Measurements from ENCODE around the gene CD109.

DNA sequence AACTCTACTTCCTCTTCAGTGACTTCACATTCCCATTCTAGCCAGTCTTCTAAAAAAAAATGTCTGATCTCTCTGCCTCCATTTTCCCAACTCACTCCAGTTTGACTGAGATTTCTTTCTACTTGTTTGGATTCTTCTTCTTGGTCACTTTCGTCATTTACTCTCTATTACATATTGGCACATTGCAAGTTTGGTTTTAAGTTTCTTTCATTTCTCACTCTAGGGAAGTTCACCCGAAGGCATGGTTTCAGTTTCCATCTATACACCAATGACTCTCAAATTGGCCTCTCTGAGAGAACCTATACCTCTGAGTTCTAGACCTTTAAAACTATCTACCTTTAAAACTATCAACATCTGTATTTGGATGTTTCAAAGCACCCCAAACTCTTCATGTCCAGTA lies 51.3 kb downstream of the CD109 start:
- TF ChIP-seq EP300 (IDR thresholded peaks at IDR 0.05; ENCODE audit: borderline replicate concordance in 1 of 2, control insufficient read depth in 1 of 2, low read depth in 2 of 2, low read length in 2 of 2) (no peak), SRF (IDR thresholded peaks at IDR 0.05; ENCODE audit: low read depth in 2 of 2, low read length in 2 of 2) (no peak), POLR2A (IDR thresholded peaks at IDR 0.05; ENCODE audit: low read depth, low read length) (no peak), RAD21 (IDR thresholded peaks at IDR 0.05; ENCODE audit: insufficient read depth, low read depth, low read length) (no peak), EZH2 (IDR thresholded peaks at IDR 0.05; ENCODE audit: borderline replicate concordance, control insufficient read depth, low read depth, low read length) (no peak), SP1 (IDR thresholded peaks at IDR 0.05; ENCODE audit: low read depth, low read length) (no peak), CHD1 (IDR thresholded peaks at IDR 0.05; ENCODE audit: low read depth, low read length) (no peak), BRCA1 (IDR thresholded peaks at IDR 0.05; ENCODE audit: low read depth, low read length) (no peak)
- TF ChIP-seq, protein P1, sequence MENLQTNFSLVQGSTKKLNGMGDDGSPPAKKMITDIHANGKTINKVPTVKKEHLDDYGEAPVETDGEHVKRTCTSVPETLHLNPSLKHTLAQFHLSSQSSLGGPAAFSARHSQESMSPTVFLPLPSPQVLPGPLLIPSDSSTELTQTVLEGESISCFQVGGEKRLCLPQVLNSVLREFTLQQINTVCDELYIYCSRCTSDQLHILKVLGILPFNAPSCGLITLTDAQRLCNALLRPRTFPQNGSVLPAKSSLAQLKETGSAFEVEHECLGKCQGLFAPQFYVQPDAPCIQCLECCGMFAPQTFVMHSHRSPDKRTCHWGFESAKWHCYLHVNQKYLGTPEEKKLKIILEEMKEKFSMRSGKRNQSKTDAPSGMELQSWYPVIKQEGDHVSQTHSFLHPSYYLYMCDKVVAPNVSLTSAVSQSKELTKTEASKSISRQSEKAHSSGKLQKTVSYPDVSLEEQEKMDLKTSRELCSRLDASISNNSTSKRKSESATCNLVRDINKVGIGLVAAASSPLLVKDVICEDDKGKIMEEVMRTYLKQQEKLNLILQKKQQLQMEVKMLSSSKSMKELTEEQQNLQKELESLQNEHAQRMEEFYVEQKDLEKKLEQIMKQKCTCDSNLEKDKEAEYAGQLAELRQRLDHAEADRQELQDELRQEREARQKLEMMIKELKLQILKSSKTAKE (IDR thresholded peaks at IDR 0.05; ENCODE audit: low read depth, poor library complexity, severe bottlenecking), result peak; percentile 33
- TF ChIP-seq, protein P2, sequence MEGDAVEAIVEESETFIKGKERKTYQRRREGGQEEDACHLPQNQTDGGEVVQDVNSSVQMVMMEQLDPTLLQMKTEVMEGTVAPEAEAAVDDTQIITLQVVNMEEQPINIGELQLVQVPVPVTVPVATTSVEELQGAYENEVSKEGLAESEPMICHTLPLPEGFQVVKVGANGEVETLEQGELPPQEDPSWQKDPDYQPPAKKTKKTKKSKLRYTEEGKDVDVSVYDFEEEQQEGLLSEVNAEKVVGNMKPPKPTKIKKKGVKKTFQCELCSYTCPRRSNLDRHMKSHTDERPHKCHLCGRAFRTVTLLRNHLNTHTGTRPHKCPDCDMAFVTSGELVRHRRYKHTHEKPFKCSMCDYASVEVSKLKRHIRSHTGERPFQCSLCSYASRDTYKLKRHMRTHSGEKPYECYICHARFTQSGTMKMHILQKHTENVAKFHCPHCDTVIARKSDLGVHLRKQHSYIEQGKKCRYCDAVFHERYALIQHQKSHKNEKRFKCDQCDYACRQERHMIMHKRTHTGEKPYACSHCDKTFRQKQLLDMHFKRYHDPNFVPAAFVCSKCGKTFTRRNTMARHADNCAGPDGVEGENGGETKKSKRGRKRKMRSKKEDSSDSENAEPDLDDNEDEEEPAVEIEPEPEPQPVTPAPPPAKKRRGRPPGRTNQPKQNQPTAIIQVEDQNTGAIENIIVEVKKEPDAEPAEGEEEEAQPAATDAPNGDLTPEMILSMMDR (IDR thresholded peaks at IDR 0.05 in 2 of 3, conservative IDR thresholded peaks at IDR 0.05 in 1 of 3; ENCODE audit: control insufficient read depth in 2 of 3, extremely low read depth in 1 of 3, insufficient read depth in 1 of 3, low read depth in 3 of 3, low read length in 3 of 3), result no peak
- TF ChIP-seq, protein P3, sequence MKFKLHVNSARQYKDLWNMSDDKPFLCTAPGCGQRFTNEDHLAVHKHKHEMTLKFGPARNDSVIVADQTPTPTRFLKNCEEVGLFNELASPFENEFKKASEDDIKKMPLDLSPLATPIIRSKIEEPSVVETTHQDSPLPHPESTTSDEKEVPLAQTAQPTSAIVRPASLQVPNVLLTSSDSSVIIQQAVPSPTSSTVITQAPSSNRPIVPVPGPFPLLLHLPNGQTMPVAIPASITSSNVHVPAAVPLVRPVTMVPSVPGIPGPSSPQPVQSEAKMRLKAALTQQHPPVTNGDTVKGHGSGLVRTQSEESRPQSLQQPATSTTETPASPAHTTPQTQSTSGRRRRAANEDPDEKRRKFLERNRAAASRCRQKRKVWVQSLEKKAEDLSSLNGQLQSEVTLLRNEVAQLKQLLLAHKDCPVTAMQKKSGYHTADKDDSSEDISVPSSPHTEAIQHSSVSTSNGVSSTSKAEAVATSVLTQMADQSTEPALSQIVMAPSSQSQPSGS (IDR thresholded peaks at IDR 0.05; ENCODE audit: low read length), result no peak
- TF ChIP-seq, protein P4, sequence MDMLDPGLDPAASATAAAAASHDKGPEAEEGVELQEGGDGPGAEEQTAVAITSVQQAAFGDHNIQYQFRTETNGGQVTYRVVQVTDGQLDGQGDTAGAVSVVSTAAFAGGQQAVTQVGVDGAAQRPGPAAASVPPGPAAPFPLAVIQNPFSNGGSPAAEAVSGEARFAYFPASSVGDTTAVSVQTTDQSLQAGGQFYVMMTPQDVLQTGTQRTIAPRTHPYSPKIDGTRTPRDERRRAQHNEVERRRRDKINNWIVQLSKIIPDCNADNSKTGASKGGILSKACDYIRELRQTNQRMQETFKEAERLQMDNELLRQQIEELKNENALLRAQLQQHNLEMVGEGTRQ (IDR thresholded peaks at IDR 0.05; ENCODE audit: borderline replicate concordance, low read depth, low read length), result no peak
